Calu3 (cell line): ENCODE results near the gene OR7D2. TPM values are rescaled to one million over a fixed set of nuclear protein-coding genes. Genes with fewer than 3 reads are reported as not detected.

Experiments
- total RNA-seq: library from RNA; stranded (reverse); gene quantifications from 2 replicates; pipeline ENCODE4 v1.2.3, GENCODE V29; 2022

OR7D2 gene
- total RNA-seq, 1 experiment from 2014 or later, result not detected

Other genes starting within 250 kb of the OR7D2 start
- 0.15 and 0.17 TPM in 2 replicates for gene MUC16, start 168.6 kb upstream of the OR7D2 start, total RNA-seq
- gene OR1M1, start 91.9 kb upstream of the OR7D2 start, total RNA-seq, result not detected in 2 replicates
- gene OR7G2, start 71.5 kb upstream of the OR7D2 start, total RNA-seq, result not detected in 2 replicates
- gene OR7G1, start 63.2 kb upstream of the OR7D2 start, total RNA-seq, result not detected in 2 replicates
- not detected in 2 replicates for gene OR7G3, start 52.0 kb upstream of the OR7D2 start, total RNA-seq
- 25.4 and 26.3 TPM in 2 replicates for gene ZNF317, start 38.6 kb upstream of the OR7D2 start, total RNA-seq
- not detected in 2 replicates for gene OR7D4, start 40.6 kb downstream of the OR7D2 start, total RNA-seq
- gene OR7E24, start 72.0 kb downstream of the OR7D2 start, total RNA-seq, result not detected in 2 replicates
- gene ZNF699, start 130.9 kb downstream of the OR7D2 start, total RNA-seq, result 2.9 and 3.2 TPM in 2 replicates
- gene ZNF559, start 145.2 kb downstream of the OR7D2 start, total RNA-seq, result 7.5 and 10.4 TPM in 2 replicates
- gene ZNF177, start 184.0 kb downstream of the OR7D2 start, total RNA-seq, result 2.2 and 2.5 TPM in 2 replicates